ENCODE data around the gene EFCAB7. TPM values are rescaled to one million over a fixed set of nuclear protein-coding genes. Genes with fewer than 3 reads are reported as not detected.

Gene EFCAB7
- total RNA-seq, 1 experiment from 2014 or later = 2.8 TPM

DNA sequence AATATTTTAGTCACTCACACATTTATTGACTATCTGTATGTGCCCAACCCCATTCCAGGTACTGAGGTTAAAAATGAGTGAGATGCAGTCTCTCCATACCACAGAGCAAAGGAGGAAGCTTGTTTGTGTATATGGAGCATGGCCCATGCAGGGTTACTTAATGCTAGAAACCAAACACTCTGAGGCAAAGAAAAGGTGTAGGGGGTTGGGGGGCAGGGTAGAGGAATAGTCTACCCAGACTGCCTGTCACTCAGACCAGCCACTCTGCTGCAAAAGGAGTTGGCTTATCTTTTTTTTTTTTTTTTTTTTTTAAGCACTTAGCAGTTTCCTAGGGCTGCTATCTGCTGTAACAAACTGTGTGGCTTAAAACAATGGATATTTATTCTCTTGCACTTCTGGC, 89.6 kb downstream of the EFCAB7 start (continued):
- TF ChIP-seq ATF6 (CRISPR knock-in tag; IDR thresholded peaks at IDR 0.05) = no peak
- no peak for TF ChIP-seq RORB (CRISPR knock-in tag; IDR thresholded peaks at IDR 0.05)
- no peak for TF ChIP-seq JUN (CRISPR knock-in tag; IDR thresholded peaks at IDR 0.05)
- TF ChIP-seq, protein P1, sequence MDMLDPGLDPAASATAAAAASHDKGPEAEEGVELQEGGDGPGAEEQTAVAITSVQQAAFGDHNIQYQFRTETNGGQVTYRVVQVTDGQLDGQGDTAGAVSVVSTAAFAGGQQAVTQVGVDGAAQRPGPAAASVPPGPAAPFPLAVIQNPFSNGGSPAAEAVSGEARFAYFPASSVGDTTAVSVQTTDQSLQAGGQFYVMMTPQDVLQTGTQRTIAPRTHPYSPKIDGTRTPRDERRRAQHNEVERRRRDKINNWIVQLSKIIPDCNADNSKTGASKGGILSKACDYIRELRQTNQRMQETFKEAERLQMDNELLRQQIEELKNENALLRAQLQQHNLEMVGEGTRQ (CRISPR knock-in tag; IDR thresholded peaks at IDR 0.05) = no peak
- TF ChIP-seq, protein P2, sequence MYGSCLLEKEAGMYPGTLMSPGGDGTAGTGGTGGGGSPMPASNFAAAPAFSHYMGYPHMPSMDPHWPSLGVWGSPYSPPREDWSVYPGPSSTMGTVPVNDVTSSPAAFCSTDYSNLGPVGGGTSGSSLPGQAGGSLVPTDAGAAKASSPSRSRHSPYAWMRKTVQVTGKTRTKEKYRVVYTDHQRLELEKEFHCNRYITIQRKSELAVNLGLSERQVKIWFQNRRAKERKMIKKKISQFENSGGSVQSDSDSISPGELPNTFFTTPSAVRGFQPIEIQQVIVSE (CRISPR knock-in tag; IDR thresholded peaks at IDR 0.05; ENCODE audit: borderline replicate concordance) = no peak
- TF ChIP-seq ZNF512 (CRISPR knock-in tag; IDR thresholded peaks at IDR 0.05; ENCODE audit: borderline replicate concordance) = no peak

- DNase-seq (ENCODE audit: low spot score) = peak; percentile 58
- ATAC-seq = peak; percentile 68
- Mint-ChIP-seq H3K4me1 (peaks cover 39% of the 10 kb centered on the region), H3K4me3 (no peak overlapping the region), H3K27ac (no peak overlapping the region), H3K9me3 (no peaks in the 10 kb centered on the region), H3K27me3 (ENCODE audit: low read depth) (no peaks in the 10 kb centered on the region), H3K36me3 (no peaks in the 10 kb centered on the region)
- no peak for TF ChIP-seq ETV6 (CRISPR knock-in tag; IDR thresholded peaks at IDR 0.05)
- TF ChIP-seq CTCF (IDR thresholded peaks at IDR 0.05) = peak; percentile 69
- ChIA-PET CTCF (interaction anchor here (0.6 to 2.8 kb wide), 13 partner anchors 22 to 631 kb away, joined by 3 to 20 read pairs (median 6); no protein-coding TSS in a partner anchor), POLR2A (no interaction called here)
These were observed 92.6 kb downstream of the EFCAB7 start for GRCh38 chr1:63615768-63616420.

DNA sequence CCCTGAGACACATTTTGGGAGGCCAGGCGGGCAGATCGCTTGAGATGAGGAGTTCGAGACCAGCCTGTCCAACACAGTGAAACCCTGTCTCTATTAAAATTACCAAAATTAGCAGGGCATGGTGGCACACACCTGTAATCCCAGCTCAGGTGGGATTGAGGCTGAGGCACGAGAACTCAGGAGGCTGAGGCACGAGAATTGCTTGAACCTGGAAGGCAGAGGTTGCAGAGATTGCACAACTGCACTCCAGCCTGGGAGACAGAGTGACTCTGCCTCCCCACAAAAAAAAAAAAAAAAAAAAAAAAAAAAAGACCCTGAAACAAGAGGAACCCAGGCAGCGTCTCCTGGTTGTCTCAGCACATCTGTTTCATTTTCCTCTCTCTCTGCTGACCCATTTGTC, 94.1 kb downstream of the EFCAB7 start:
- ChIA-PET POLR2A (no interaction called here), CTCF (interaction anchor here (0.8 to 2.8 kb wide), 13 partner anchors 23 to 1054 kb away, joined by 3 to 20 read pairs (median 6); no protein-coding TSS in a partner anchor)
- H3K4me3 Mint-ChIP-seq = no peak overlapping the region
- no peaks in the 10 kb centered on the region for H3K9me3 Mint-ChIP-seq
- DNase-seq (ENCODE audit: low spot score) (no peak), ATAC-seq (no peak)
- TF ChIP-seq CTCF (IDR thresholded peaks at IDR 0.05) (0 out of 2 replicates have a peak, but pooled peaks have one; percentile 9), JUN (CRISPR knock-in tag; IDR thresholded peaks at IDR 0.05) (no peak), NFE2L1 (CRISPR knock-in tag; IDR thresholded peaks at IDR 0.05) (no peak), AR (CRISPR knock-in tag; IDR thresholded peaks at IDR 0.05) (no peak), ZNF232 (CRISPR knock-in tag; IDR thresholded peaks at IDR 0.05) (no peak)
- H3K27me3 Mint-ChIP-seq (ENCODE audit: low read depth) = no peaks in the 10 kb centered on the region
- no peaks in the 10 kb centered on the region for H3K36me3 Mint-ChIP-seq
- H3K27ac Mint-ChIP-seq = peak overlapping the region; percentile 49; the same call in 1 of the 2 replicates
- peaks cover 30% of the 10 kb centered on the region for H3K4me1 Mint-ChIP-seq
